ENCODE results near the gene FXR2. TPM values are rescaled to one million over a fixed set of nuclear protein-coding genes. Genes with fewer than 3 reads are reported as not detected.
A peak's percentile ranks its signal among the peaks of the same experiment; 100 is the strongest.

The FXR2 gene
- total and polyA plus RNA-seq, 9 of the 15 experiments (the other 6 are each of a cell fraction or from before 2014, with no cell fraction given), result 2.0 to 49.3 (median 24.5) TPM

DNA sequence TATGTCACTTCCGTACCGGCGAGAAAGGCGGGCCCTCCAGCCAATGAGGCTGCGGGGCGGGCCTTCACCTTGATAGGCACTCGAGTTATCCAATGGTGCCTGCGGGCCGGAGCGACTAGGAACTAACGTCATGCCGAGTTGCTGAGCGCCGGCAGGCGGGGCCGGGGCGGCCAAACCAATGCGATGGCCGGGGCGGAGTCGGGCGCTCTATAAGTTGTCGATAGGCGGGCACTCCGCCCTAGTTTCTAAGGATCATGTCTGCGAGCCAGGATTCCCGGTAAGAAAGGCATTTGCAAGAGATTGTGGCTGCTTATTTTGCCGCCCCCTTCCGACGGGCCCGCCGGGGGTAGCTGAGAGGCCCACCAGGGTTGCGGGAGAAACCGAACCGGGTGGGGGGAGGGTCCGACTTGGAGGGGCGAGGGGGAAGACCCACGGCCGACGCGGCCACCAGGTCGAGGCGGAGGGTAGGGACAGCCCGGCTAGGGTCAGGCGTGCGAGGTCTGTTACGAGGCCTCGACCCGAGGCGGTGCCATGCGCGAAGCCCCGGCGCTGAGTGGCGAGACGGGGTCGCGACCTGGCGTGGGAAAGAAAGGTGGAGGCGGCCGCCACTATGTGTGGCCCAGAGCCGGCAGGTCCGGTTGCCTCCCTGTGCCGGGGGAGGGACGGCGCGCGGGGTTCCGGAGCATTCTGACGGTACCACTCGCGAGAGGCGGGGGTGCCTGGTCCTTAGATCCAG, 41.9 kb downstream of the FXR2 start (continued):
- TF ChIP-seq GABPB1 (CRISPR knock-in tag; IDR thresholded peaks at IDR 0.05) (peak; percentile 96), RBM22 (IDR thresholded peaks at IDR 0.05; ENCODE audit: low read depth, low read length, poor library complexity, severe bottlenecking) (peak; percentile 99), HDAC1 (IDR thresholded peaks at IDR 0.05) (peak in 1 of 2 experiments; percentile 13; a peak in 1 of 4 replicates), SNRNP70 (optimal IDR thresholded peaks at IDR 0.05; ENCODE audit: low read depth, low read length) (peak; percentile 24), ASH1L (IDR thresholded peaks at IDR 0.05; ENCODE audit: borderline replicate concordance, low read depth, partially characterized antibody) (peak; percentile 95), MED1 (CRISPR knock-in tag; IDR thresholded peaks at IDR 0.05; ENCODE audit: borderline replicate concordance) (no peak), CBX2 (IDR thresholded peaks at IDR 0.05; ENCODE audit: insufficient read depth, low read length, poor library complexity, severe bottlenecking) (no peak), C11orf30 (IDR thresholded peaks at IDR 0.05; ENCODE audit: low read depth) (0 out of 2 replicates have a peak, but pooled peaks have one; percentile 21), TBL1XR1 (IDR thresholded peaks at IDR 0.05; ENCODE audit: low read length in 2 of 2) (peak in 1 of 2 experiments; percentile 23; a peak in 1 of 4 replicates), ZNF316 (IDR thresholded peaks at IDR 0.05) (no peak), U2AF1 (optimal IDR thresholded peaks at IDR 0.05; ENCODE audit: low read depth, low read length) (peak; percentile 79), TGIF2 (CRISPR knock-in tag; IDR thresholded peaks at IDR 0.05) (peak; percentile 93), FOXA3 (CRISPR knock-in tag; conservative IDR thresholded peaks at IDR 0.05 in 1 of 2, IDR thresholded peaks at IDR 0.05 in 1 of 2) (no peak), GABPA (tag; conservative IDR thresholded peaks at IDR 0.05; ENCODE audit: low read depth) (peak; percentile 95), CBFB (CRISPR knock-in tag; IDR thresholded peaks at IDR 0.05) (no peak), NR1H2 (CRISPR knock-in tag; IDR thresholded peaks at IDR 0.05) (no peak), CHCHD3 (CRISPR knock-in tag; IDR thresholded peaks at IDR 0.05) (0 out of 2 replicates have a peak, but pooled peaks have one; percentile 36), SREBF2 (CRISPR knock-in tag; IDR thresholded peaks at IDR 0.05) (no peak)
- TF ChIP-seq, protein P1, sequence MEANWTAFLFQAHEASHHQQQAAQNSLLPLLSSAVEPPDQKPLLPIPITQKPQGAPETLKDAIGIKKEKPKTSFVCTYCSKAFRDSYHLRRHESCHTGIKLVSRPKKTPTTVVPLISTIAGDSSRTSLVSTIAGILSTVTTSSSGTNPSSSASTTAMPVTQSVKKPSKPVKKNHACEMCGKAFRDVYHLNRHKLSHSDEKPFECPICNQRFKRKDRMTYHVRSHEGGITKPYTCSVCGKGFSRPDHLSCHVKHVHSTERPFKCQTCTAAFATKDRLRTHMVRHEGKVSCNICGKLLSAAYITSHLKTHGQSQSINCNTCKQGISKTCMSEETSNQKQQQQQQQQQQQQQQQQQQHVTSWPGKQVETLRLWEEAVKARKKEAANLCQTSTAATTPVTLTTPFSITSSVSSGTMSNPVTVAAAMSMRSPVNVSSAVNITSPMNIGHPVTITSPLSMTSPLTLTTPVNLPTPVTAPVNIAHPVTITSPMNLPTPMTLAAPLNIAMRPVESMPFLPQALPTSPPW (CRISPR knock-in tag; IDR thresholded peaks at IDR 0.05), result peak; percentile 52; the same call in 1 of the 2 replicates
- TF ChIP-seq, protein P2, sequence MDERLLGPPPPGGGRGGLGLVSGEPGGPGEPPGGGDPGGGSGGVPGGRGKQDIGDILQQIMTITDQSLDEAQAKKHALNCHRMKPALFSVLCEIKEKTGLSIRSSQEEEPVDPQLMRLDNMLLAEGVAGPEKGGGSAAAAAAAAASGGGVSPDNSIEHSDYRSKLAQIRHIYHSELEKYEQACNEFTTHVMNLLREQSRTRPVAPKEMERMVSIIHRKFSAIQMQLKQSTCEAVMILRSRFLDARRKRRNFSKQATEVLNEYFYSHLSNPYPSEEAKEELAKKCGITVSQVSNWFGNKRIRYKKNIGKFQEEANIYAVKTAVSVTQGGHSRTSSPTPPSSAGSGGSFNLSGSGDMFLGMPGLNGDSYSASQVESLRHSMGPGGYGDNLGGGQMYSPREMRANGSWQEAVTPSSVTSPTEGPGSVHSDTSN (CRISPR knock-in tag; IDR thresholded peaks at IDR 0.05; ENCODE audit: low read depth), result peak; percentile 96
- TF ChIP-seq, protein P2 (tag; conservative IDR thresholded peaks at IDR 0.05; ENCODE audit: low read depth), result peak; percentile 100

Measured in K562 (cell line).